SHP77 (cell line): ENCODE data around the gene TPM3.
"Not testable (repeated sequence)": the region's sequence is repeated elsewhere in the genome, so short reads cannot be mapped to it uniquely, and the experiment has no call there.

ENCODE experiments used
- DNase-seq, 2 experiments: peaks; one replicate each; lab custom pipeline; 2025; lab: John Stamatoyannopoulos, UW

The TPM3 gene

DNA sequence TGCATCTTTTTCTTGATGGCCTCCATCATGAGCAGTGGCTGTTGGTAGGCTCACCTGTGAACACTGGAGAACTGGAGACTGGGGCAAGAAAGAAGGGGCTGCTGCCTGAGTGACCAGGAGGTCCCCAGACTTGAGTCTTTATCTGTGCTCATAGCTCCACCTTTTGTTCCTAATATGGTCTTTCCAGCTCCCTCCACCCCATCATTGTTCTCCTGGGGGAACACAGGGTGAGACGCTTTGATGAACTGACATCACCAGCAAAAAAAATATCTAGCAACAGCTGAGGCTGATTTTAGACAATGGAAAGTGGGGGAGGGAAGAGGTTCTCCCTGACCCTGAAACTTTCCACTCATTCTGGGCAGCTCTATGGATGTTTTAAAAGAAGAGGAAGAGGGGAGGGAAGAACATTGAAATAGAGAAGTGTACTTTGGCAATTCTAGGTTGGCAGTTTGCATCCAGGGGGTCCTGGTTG is at the start of gene TPM3:
Gene TPM3, minus strand, starts transcription at position 111 of the 472 bp plus-strand sequence. Its CDS starts 82 bp downstream, at position 29.
- no peak for DNase-seq

DNA sequence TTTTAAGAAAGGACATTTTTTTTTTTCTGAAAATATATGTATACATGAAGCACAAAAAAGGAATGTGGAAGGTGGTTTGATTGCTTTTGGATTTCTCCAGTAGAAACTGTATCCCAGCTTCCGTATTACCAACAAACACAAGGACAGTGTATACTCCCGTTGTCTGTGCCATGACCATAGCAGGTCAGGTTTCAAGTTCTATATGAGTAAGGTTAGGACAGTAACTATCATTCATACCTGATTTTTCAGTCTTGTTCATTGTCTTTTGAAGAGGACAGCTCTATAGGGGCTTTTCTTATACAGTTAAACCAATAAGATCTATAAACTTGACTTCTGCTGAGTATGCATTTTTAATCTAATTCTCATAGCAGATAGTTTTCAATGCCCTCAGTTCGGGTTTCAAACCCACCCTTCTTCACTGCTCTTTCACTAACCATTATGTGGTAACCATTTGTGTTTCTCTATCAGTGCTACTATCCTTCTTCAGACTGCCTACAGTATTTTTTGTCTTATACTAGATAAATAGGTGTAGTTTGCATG is 48.5 kb upstream of the TPM3 start:
- DNase-seq, result no peak

DNA sequence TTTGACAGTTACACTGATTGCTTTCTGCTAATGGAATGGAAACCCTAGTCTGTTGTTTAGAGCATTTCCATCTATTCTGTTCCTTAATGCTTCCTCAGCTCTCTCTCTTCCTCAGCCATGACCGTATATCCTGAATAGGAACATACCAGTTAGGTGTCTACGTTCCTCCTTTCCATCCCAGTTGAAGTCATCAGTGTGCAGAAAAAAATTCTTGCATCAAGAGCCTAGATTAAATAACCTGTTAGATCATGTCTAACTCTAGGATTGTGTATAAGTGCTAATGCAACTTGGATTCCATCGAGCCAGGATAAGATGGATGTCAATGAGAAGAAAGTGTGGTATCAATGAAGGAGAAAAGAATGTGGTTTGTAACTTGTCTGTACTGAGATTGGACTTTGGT is 47.6 kb upstream of the TPM3 start:
- DNase-seq, result no peak

DNA sequence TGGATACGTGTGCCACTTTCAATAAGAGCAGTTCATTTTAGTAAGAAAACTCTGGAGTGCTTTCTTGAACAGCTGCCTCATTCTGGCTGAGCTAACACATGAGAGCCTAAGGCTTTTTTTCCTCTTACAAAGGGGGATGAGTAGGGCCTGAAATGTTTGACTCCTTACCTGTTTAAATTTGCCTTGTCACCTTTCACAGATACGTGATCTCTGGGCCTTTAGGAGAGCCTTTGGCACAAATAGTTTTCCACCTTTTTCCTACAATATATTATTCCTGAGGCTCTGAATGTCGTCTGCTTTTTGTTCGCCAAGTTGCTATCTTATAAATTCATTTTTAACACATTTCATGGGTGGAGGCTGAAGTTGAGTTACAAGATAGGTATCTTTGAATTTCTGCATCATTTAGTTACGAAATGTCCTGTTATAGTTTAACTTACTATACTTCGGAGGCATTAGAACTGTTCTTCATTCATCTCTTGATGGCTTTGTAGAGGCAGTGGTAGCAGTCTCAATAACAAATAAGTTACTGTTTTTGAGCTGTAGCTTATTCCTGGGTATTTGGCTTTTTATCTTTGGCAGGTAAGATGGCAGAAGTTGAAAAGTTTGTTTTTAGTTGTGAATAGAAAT is 46.1 kb upstream of the TPM3 start:
- no peak for DNase-seq

DNA sequence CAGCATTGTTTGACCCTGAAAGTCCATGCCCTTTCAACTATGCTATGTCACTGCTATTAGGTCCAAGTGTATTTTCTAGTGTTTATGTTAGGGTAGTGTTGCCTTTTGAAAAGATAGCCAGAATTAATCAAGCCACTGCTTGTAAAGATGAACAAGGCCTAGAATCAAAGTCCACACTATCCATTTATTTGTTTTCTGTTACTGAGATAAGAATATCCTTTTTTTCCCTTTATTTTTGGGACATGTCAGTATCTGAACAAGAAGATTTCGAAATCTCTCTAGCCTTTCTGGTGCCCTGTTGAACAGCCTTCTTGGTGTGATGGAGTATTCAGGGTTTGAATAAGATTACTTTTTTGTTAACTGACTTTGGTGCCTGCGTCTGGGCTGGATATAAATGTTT is 45.5 kb upstream of the TPM3 start:
- DNase-seq, result no peak

DNA sequence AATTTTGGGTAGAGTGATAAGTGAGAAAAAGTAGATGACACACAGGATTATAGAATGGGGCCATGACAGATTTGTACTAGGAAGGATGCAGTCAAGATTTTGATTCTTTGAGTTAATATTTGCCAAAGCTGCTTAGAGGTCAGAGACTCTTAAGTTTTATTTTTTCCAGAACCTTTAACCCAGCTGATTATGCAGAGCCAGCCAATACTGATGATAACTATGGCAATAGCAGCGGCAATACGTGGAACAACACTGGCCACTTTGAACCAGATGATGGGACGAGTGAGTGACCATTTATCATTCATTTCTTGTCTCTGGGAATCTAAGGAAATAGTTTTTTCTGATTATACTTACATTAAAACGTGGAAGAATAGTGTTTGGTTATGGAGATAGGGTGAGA is 45.0 kb upstream of the TPM3 start:
- no peak for DNase-seq

DNA sequence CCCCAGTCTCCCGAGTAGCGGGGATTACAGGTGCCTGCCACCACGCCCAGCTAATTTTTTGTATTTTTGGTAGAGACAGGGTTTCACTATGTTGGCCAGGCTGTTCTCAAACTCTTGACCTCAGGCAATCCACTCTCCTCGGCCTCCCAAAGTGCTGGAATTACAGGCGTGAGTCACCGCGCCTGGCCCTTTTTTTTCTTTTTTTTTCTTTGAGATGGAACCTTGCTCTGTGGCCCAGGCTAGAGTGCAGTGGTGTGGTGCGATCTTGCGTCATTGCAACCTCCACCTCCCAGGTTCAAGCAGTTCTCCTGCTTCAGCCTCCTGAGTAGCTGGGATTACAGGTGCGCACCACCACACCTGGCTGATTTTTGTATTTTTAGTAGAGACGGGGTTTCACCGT is 41.2 kb upstream of the TPM3 start:
- DNase-seq, result not testable (repeated sequence)

DNA sequence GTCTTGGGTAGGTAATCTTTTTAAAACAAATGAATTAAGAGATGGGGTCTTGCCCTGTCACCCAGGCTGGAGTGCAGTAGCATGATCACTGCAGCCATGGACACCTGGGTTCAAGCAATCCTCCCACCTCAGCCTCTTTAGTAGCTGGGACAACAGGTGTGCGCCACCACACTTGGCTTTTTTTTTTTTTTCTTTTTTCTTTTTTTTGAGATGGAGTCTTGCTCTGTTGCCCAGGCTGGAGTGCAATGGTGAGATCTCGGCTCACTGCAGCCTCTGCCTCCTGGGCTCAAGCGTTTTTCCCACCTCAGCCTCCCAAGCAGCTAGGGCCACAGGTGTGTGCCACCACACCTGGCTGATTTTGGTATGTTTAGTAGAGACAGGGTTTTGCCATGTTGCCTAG is 39.2 kb upstream of the TPM3 start:
- DNase-seq, result not testable (repeated sequence)

DNA sequence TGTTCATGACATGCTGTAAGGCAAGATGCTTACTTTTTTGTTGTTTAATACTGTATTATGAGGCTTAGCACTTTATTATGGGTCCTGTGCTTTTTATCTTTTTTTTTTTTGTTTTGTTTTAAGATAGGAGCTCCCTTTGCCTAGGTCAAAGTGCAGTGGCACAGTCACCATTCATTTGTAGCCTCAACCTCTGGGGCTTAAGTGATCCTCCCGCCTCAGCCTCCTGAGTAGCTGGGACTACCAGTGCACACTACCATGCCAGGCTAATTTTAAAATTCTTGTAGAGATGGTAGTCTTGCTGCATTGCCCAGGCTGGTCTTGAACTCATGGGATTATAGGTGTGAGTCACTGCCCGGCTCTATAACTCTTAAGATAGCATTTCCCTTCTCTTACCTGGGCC is 33.5 kb upstream of the TPM3 start:
- no peak for DNase-seq

DNA sequence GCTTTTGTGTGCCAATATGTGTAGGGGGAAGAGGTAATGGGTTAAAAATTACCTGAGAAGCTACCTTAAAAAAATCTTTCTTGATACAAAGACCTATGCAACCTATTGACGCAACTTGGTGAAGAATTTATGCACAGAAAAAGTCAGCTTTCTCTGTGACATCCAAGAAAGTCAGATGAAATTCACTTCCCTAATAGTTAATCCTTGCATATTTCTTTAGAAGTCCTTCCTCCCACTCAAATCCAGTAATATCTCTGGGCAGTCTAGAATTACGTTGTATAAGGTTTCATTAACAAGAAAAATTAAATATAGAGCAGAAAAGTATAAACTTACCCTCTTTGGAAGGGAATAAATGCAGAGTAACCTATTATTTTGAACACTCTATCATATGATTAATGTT is 31.7 kb upstream of the TPM3 start:
- no peak for DNase-seq

DNA sequence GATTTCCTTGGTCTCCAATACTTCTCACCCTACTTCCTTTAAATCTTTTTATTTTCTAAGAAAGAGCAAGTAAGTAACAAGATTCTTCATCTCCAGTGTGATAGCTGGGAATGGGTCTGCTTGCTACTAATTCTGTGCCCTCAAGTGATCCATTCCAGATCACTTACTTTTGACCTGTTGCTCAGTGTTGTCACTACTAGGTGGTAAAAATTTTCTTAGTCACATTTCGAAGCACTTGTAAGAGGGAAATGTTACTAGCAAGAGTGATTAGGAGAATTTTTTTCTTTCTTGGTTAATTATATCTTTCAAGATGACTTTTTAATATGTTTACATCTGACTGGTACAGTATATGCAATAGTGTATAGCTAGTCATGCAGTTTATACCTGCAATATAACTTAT is 31.0 kb upstream of the TPM3 start:
- no peak for DNase-seq

DNA sequence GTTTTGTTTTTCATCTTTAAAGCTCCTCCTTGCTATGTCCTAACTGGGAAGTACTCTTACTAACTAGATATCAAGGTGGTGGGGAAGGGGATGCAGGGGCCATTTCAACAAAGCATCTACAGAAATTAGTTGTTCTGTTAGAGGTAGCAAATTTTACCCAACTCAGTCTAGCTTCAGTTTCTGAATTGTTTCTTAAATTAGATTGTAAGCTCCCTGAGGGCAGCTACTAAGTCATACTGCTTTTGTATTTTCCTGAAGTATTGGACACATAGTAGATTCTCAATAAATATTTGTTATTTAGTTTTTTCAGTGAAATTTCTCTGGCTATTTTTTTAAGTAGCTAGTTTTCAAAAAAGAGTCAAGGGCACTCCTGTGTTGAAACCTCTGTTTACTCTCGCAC is 30.6 kb upstream of the TPM3 start:
- no peak for DNase-seq

DNA sequence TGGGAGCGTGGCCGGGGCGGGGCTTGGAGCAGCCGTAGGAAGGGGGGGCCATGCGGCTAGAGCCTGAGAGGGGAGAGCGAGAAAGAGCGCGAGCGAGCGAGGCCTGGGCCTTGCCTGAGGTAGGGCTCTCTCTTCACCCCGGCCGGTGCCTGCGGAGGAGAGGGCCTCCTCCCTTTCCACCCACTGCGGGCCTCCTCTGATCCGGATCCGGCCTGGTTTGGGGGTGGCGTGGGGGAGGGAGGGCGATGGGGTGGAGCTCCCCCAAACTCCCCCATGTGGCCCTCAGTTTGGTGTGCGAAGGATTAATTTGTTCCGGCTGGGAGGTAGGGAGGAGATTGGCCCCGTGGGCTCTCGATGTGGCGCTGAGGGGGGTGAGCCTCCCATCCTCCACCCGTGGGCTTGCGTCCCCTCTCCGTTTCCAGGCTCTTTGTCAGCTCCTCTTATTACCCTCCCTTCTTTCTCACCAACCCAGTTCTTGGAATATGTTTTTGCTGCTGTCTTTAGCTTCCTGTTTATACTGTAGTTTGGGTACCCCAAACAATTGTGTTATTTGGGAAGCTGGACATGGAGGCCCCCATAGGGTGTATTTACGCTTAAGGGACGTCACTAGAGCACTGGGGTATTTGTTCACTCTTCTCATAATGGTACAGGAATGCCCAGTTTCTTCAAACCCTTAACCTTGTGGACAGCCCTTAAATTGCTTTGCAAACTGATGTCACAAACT is 29.5 kb upstream of the TPM3 start:
- DNase-seq, result peak; percentile 43 to 49

DNA sequence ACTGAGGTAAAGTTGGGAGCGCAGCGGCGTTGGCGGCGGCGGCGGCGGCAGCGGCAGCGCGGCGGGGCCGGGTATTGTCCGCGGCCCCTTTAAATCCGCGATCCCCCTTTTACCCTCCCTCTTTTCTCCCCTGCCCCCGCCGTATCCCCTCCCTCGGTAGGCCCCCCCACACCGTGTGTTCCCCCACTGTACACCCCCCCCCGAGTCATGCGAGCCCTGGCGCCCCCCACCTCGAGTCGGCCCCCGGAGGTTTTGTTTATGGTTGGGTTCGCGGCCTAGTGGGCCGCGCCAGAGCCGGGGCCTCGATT is 29.0 kb upstream of the TPM3 start:
- DNase-seq, result no peak

DNA sequence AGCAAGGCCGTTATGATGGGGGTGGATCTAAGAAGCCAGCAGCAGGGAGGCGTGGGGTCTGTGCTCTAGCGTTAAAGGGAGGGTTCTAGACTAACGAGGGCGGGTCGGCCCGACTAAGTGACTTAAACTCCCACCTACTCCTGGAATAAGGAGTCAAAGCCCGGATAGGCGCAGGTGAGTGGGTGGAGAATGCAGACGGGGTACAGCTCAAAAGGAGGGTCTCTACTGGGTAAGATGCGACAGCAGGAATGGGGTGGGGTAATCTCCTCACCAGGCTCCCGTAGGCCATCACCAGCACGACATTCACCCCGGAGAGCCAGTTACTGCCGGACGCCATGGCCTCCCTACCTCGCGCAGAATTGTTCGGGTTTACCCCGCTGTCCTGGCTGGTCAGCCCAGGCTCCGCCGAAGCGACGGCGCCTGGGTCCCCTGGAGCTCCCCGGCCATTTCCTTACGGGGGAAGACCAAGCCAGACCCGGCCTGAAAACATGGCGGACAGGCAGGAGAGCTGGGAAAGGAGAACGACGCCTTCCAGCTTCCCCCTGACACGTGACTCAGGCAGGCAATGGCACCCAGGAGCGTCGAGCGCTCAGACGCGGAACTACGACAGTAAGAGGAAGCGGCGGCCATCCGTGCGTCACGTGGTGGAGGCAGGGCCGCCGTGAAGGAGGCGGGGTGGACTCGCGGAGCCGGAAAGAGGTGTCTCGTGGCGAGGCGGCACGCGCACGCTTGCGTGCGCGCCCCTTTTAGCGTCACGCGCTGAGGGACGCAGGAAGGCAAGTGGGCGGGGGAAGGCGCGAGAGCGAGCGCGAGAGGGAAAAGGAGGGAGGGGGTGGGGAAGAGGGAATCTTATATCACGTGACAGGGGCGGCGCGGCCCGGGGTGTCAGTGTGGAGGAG is 28.4 kb upstream of the TPM3 start, which contains the start of gene UBAP2L:
Gene UBAP2L, plus strand, starts transcription at position 885 of the 899 bp plus-strand sequence. CDS start 4,169 bp downstream, outside the sequence.
- DNase-seq, result peak; percentile 100

DNA sequence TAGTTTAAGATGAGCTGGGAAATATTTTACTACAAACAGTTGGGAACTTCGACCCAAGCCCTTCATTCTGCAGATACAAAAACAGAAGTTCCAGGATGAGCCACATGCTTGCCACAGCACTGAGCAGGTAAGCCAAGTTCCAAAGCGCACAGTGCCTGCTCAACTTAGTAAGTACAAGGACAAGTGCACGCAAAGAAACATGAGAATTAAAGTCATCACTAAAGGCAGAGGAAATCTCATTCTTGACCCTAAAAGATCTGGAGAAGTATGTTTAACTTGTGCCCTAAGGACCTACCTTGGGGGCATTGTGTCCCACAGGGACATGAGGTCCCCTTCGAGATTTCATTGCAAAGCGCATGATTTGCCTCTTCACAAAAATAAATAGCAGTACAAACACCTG is 27.6 kb upstream of the TPM3 start:
- peak in 1 of 2 experiments; percentile 12 for DNase-seq

DNA sequence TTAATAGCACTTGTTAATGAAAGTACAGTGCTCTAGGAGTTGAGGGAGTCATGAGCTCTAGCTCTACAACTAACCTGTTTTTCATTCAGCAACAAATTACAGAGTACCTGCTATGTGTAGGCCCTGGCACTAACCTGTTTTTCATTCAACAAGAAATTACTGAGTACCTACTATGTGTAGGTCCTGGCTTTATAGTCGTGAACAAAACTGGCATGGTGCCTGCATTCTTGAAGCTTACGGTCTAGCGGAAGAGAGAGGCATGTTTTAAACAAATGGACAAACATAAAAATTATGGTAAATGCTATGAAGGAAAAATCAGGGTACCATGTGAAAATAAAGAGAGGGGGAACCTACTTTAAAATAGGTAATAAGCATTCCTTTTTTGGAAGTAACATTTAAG is 26.6 kb upstream of the TPM3 start:
- no peak for DNase-seq

DNA sequence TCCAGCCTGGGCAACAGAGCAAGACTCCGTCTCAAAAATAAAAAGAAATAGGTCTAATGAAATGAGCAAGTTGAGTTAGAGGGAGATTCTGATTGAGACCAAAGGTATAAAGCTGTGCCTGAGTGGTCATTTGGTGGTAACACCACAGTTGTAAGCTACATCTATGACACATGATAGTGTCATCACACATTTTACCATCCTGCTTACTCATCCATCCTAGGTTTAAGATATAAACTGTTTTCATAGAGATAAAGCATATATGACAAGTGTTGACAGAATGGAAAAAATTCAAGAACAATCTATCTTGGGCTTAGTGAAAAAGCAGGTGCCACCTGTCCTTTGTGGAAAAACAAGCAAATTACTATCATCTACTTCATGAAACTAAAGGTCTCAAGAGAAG is 21.4 kb upstream of the TPM3 start:
- DNase-seq, result no peak

DNA sequence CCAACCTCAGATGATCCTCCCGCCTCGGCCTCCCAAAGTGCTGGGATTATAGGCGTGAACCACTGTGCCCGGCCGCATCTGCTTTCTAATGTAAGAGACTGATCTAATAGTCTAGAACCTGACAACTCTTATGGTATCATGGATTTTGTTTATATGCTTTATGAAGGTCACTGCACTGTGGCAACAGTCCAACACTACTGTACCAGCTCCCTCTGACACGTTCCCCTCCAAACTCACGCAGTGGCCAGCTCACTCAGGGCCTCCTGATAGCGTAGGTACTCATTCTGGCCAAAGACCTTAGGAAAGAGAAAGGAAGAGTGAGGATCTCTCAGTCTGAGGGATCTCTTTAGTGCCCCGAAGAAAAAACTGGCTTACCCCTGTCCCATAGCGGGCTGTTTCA is 20.2 kb upstream of the TPM3 start:
- no peak for DNase-seq

DNA sequence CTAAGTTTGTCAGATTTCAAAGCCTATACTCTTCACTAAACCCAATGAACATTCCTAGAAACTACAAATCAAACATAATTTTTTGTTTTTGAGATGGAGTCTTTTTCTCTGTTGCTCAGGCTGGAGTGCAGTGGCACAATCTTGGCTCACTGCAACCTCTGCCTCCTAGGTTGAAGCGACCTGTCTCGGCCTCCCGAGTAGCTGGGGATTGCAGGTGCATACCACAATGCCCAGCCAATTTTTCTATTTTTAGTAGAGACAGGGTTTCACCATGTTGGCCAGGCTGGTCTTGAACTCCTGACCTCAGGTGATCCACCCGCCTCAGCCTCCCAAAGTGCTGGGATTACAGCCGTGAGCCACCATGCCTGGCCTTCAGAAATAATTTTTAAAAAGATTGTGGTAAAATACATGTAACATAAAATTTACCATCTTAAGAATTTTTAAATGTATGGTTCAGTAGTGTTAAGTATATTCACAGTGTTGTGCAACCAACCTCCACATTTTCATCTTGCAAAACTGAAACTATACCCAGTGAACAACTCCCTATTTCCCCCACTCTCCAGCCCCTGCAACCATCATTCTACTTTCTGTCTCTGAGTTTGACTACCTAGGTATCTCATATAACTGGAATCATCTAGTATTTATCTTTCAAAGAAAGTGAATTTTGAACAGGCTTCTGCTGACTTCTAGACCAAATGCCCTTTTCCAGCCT is 16.9 kb upstream of the TPM3 start:
- no peak for DNase-seq

DNA sequence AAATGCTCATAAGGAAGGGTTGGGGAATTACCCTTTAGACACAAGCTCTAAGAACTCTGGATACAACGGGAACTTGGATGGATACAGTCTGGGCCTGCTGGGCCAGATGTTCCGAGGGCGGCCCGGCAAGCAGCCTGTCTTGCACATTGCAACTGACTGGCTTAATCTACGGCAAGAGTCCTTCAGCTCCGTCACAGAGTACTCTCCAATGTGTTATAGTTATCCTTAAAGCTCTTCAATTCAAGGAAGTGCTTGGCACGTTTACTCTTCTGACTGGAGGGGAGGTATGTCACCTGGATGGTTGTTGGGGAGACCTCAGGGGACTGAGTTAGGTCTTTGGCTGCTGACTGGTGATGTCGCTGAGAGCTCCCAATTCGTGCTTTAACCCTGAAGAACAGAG is 15.4 kb upstream of the TPM3 start:
- DNase-seq, result no peak

DNA sequence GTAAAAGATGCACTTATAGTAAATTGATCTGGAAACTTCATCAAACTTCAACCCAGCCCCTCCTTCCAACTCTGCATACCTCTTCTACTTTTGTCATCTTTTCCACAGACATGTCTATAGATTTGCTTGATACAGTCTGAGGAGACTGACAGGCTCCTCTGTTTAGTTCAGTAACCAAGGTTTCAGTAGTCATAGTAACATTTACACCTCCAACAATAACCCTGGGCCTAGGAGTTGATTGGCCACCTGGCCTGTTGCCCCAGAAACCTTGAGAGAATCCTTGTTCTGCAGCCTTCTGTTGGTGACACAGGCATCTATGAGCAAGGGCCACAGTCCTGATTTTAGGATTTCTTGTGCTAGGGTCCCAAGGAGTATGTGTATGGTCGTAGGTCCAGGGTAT is 14.3 kb upstream of the TPM3 start, which contains the start of gene CFAP141:
Gene CFAP141, minus strand, starts transcription at position 138 of the 400 bp plus-strand sequence. Its CDS starts 26 bp downstream, at position 112.
- peak in 1 of 2 experiments; percentile 15 for DNase-seq
